ENCODE data around the gene FMC1.
A peak's percentile ranks its signal among the peaks of the same experiment; 100 is the strongest.
"Not testable (repeated sequence)": the region's sequence is repeated elsewhere in the genome, so short reads cannot be mapped to it uniquely, and the experiment has no call there.

FMC1 gene

GRCh38 chr7:139330333-139331030, 10.7 kb upstream of the FMC1 start:
- H3K27ac ChIP-seq, result no peak overlapping the region
- TF ChIP-seq ZFX (IDR thresholded peaks at IDR 0.05) (no peak), CTCF (conservative IDR thresholded peaks at IDR 0.05) (no peak)

DNA sequence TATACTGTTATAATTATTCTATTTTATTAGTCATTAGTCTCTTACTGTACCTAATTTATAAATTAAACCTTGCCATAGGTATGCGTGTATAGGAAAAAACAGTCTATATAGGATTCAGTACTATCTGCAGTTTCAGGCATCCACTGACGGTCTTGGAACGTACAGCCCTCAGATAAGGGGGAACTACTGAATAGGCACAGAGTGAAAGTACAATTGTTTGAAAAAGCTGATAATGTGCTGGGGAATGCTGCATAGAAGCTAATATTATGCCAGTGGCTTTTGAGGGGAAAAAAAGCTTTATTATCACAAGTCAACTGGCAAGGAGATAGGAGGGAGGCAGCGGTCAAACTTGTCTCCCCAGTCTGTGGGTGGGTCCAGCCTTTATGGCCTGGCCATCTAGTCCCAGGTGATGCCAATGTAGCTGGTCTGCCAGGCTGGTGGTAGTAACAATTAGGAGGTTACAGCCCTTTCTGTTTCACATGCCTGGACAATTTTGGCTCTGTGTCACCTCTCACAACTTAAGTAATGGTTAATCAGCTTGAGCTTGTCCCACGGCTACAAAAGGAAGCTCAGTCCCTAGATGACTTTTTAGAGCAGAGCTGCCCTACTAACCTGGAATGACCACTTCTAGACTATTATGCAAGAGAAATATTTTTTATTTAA, 8.3 kb upstream of the FMC1 start:
- TF ChIP-seq ZFX (IDR thresholded peaks at IDR 0.05), result no peak
- TF ChIP-seq CTCF (conservative IDR thresholded peaks at IDR 0.05), result no peak
- H3K27ac ChIP-seq, result no peak overlapping the region

GRCh38 chr7:139333443-139333842, 7.7 kb upstream of the FMC1 start:
- H3K27ac ChIP-seq, result not testable (repeated sequence)

DNA sequence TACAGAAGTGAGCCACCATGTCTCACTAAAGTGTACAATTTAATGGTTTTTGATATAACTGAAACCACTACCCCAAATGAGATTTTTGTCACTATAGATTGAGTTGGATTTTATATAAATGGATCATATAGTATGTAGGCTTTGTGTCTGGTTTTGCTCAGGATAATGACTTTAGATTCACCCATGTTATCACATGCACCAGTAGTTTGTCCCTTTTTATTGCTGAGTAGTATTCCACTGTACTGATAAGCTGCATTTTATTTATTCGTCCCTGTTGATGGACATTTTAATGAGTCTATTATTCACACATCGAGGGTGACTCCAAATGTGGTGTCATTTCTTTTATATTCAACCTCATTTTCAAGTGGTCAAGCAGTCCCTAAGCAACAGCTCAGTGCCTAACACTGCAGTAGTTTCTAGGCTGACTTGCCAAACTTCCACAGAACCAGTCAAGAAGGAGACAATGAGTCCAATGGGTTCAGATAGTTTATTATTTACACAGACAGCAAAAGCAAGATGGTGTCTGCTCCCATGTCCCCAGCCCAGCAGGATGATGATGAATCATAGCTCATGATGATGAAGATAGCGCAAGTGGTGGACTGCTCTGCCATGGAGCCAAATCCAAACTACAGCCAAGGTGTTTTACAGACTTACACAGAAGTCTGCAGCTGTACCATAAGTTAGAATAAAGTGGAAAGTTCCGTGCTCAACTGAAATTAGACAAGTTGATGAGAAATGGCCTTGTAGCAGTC, 6.6 kb upstream of the FMC1 start:
- TF ChIP-seq CTCF (conservative IDR thresholded peaks at IDR 0.05), result no peak
- TF ChIP-seq ZFX (IDR thresholded peaks at IDR 0.05), result no peak

DNA sequence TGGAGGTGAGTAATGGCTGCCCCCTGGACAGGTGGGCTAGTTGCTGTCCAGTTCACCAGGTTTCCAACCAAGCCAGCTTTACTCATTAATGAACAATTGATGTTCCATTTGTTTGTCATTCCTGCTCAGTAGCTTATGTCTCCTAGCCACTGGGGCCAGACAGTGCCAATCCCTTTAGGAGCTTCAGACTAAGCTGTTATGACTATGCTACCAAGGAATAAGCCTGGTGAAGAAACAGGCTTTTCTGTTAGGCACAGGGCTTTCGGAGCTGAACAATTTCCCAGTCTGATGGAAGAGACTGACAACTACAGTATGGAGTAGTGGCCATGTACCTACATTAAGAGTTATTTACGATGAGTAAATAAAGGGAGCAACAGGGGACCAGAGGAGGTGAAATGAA, 2.1 kb upstream of the FMC1 start:
- TF ChIP-seq ZFX (IDR thresholded peaks at IDR 0.05), result no peak
- TF ChIP-seq CTCF (conservative IDR thresholded peaks at IDR 0.05), result no peak
- H3K27ac ChIP-seq, result no peak overlapping the region; the same call in 1 of the 2 replicates

More for the DNA sequence above, 6.6 kb upstream of the FMC1 start:
- no peak overlapping the region for H3K27ac ChIP-seq

DNA sequence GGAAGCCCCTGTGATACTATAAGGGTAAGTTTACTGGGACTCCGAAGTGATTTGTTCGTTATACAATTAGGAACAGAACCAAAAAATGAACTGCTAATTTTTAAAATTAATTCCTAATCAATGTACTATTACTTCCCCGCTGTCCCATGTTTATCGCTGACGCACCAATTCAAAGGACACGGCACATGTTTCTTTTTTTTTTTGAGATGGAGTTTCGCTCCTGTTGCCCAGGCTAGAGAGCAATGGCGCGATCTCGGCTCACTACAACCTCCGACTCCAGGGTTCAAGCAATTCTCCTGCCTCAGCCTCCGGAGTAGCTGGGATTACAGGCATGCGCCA, 1.5 kb upstream of the FMC1 start:
- peak overlapping the region; percentile 97 for H3K27ac ChIP-seq
- TF ChIP-seq CTCF (conservative IDR thresholded peaks at IDR 0.05) (no peak), ZFX (IDR thresholded peaks at IDR 0.05) (no peak)

DNA sequence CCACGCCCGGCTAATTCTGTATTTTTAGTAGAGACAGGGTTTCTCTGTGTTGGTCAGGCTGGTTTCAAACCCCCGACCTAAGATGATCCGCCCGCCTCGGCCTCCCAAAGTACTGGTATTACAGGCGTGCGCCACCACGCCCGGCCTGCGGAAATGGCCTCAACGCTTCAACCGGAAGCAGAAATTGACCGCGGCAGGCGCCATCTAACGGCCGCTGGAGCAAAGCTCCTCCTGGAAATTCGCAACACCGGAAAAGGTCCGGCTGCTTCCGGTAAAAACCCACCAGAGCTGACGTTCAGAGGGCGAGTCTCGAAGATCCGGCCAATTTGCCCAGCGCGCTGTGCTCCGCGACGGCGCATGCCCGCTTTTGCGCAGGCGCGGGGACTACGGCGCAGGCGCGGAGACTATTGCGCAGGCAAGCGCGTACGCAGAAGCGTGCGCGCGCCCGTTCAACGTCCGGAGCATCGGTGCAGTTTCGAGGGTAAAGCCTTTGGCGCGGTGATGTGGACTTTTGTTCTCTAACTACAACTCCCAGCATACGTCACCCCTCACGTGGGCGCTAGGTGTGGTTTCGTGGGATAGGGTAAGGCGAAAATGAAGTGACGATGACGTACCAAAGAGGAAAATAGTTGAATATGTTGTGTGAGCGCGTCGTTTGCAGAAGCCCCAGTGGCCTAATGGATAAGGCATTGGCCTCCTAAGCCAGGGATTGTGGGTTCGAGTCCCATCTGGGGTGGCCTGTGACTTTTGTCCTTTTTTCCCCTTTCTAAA, 915 bp upstream of the FMC1 start:
- H3K27ac ChIP-seq, result peak overlapping the region; percentile 97
- peak; percentile 92 for TF ChIP-seq CTCF (conservative IDR thresholded peaks at IDR 0.05)
- no peak; the same call in 1 of the 2 replicates for TF ChIP-seq ZFX (IDR thresholded peaks at IDR 0.05)

Measured in C4-2B (cell line).